Measurements from ENCODE around the gene HOXC9.
A peak's percentile ranks its signal among the peaks of the same experiment; 100 is the strongest.

Gene HOXC9

GRCh38 chr12:54002278-54002914, 2.4 kb downstream of the HOXC9 start:
- no peak for DNase-seq (ENCODE audit: low spot score)

- DNase-seq (ENCODE audit: low spot score) = no peak
Measured at GRCh38 chr12:54002915-54003389, 3.0 kb downstream of the HOXC9 start.

GRCh38 chr12:54003625-54004024, 3.7 kb downstream of the HOXC9 start:
- DNase-seq (ENCODE audit: low spot score) = no peak

GRCh38 chr12:54004063-54004840, 4.3 kb downstream of the HOXC9 start:
- no peak for DNase-seq (ENCODE audit: low spot score)

- DNase-seq (ENCODE audit: low spot score) = no peak
Measured at GRCh38 chr12:54004841-54005530, 5.0 kb downstream of the HOXC9 start.

GRCh38 chr12:54005531-54005852, 5.5 kb downstream of the HOXC9 start:
- DNase-seq (ENCODE audit: low spot score) = no peak

GRCh38 chr12:54005853-54006558, 6.0 kb downstream of the HOXC9 start:
- peak; percentile 90 for DNase-seq (ENCODE audit: low spot score)

- no peak for DNase-seq (ENCODE audit: low spot score)
Measured at GRCh38 chr12:54006559-54007220, 6.7 kb downstream of the HOXC9 start.

- DNase-seq (ENCODE audit: low spot score) = no peak
Measured at GRCh38 chr12:54007538-54008259, 7.7 kb downstream of the HOXC9 start.

GRCh38 chr12:54008260-54008552, 8.2 kb downstream of the HOXC9 start:
- DNase-seq (ENCODE audit: low spot score) = no peak

- no peak for DNase-seq (ENCODE audit: low spot score)
Measured at GRCh38 chr12:54009171-54010052, 9.5 kb downstream of the HOXC9 start.

- no peak for DNase-seq (ENCODE audit: low spot score)
Measured at GRCh38 chr12:54010053-54010971, 10.4 kb downstream of the HOXC9 start.

- DNase-seq (ENCODE audit: low spot score) = no peak
Measured at GRCh38 chr12:54010972-54011664, 11.2 kb downstream of the HOXC9 start.

- DNase-seq (ENCODE audit: low spot score) = no peak
Measured at GRCh38 chr12:54011665-54012532, 11.9 kb downstream of the HOXC9 start.

GRCh38 chr12:54012631-54013409, 12.9 kb downstream of the HOXC9 start:
- no peak for DNase-seq (ENCODE audit: low spot score)

GRCh38 chr12:54014377-54015017, 14.5 kb downstream of the HOXC9 start:
- DNase-seq (ENCODE audit: low spot score) = no peak

Data from left forelimb (tissue), 1 donor.